GM23248 (cell line): ENCODE data around the gene DCAF6. TPM values are rescaled to one million over a fixed set of nuclear protein-coding genes. Genes with fewer than 3 reads are reported as not detected.

Source experiments
- DNase-seq: peaks from one replicate; pipeline ENCODE4 v3.0.0-alpha.2; 2015
- H2AFZ ChIP-seq: fragments of 200-600 bp; sonication (generic); 2 replicates; pipeline ENCODE4 v1.6.1; 2016; ENCODE audit warnings: antibody characterized with exemption
- H3F3A ChIP-seq: fragments of 200-600 bp; sonication (generic); 2 replicates; pipeline ENCODE4 v1.6.1; 2016; ENCODE audit warnings: mild to moderate bottlenecking, antibody characterized with exemption, mixed run types; ENCODE audit not compliant: insufficient read depth
- H3K27ac ChIP-seq: fragments of 200-600 bp; sonication (generic); 2 replicates; pipeline ENCODE4 v1.5.1; 2016; ENCODE audit warnings: mild to moderate bottlenecking
- H3K27me3 ChIP-seq: fragments of 200-600 bp; sonication (generic); replicated peaks from 2 replicates; pipeline ENCODE4 v1.6.1; 2016; ENCODE audit warnings: mild to moderate bottlenecking; ENCODE audit not compliant: insufficient read depth
- H3K36me3 ChIP-seq: fragments of 200-600 bp; sonication (generic); 2 replicates; pipeline ENCODE4 v1.6.1; 2016; ENCODE audit warnings: low read depth, mild to moderate bottlenecking
- H3K4me1 ChIP-seq: fragments of 200-600 bp; sonication (generic); 2 replicates; pipeline ENCODE4 v1.6.1; 2016; ENCODE audit warnings: mild to moderate bottlenecking; ENCODE audit not compliant: insufficient read depth
- H3K4me2 ChIP-seq: fragments of 200-600 bp; sonication (generic); one replicate; pipeline ENCODE4 v1.6.1; 2016; ENCODE audit warnings: mild to moderate bottlenecking; ENCODE audit not compliant: unreplicated experiment
- H3K4me3 ChIP-seq: fragments of 200-600 bp; sonication (generic); 2 replicates; pipeline ENCODE4 v1.5.1; 2016; ENCODE audit warnings: mild to moderate bottlenecking
- H3K79me2 ChIP-seq: fragments of 200-600 bp; sonication (generic); 2 replicates; pipeline ENCODE4 v1.6.1; 2016; ENCODE audit warnings: mild to moderate bottlenecking; ENCODE audit not compliant: insufficient read depth
- H3K9ac ChIP-seq: fragments of 200-600 bp; sonication (generic); 2 replicates; pipeline ENCODE4 v1.6.1; 2016; ENCODE audit warnings: mild to moderate bottlenecking
- H3K9me2 ChIP-seq: fragments of 200-600 bp; sonication (generic); 2 replicates; pipeline ENCODE4 v1.6.1; 2016; ENCODE audit warnings: mixed run types, mild to moderate bottlenecking, moderate library complexity; ENCODE audit not compliant: insufficient read depth
- H3K9me3 ChIP-seq: fragments of 200-600 bp; sonication (generic); one replicate; pipeline ENCODE4 v1.6.1; 2017; ENCODE audit warnings: low read depth
- H4K20me1 ChIP-seq: fragments of 200-600 bp; sonication (generic); 2 replicates; pipeline ENCODE4 v1.6.0; 2016; ENCODE audit not compliant: insufficient read depth
- EZH2 ChIP-seq: fragments of 200-600 bp; sonication (generic); IDR thresholded peaks from 2 replicates; pipeline ENCODE4 v1.6.1; 2018; ENCODE audit warnings: antibody characterized with exemption, mild to moderate bottlenecking; ENCODE audit not compliant: insufficient read depth, poor library complexity, severe bottlenecking
- EZH2phosphoT487 ChIP-seq: fragments of 200-600 bp; sonication (generic); IDR thresholded peaks from 2 replicates; pipeline ENCODE4 v1.6.1; 2018; ENCODE audit warnings: antibody characterized with exemption, moderate library complexity, mild to moderate bottlenecking, low read depth; ENCODE audit not compliant: insufficient read depth
- WGBS, 2 experiments: methylation state at CpG; one replicate each; pipeline ENCODE4 v1.1.6; 2015 to 2017; ENCODE audit warnings: low lambda C conversion rate in 2 of 2, low coverage in 1 of 2; ENCODE audit errors: missing lambda C conversion rate in 2 of 2; 5-methylcytosine and 5-hydroxymethylcytosine counted together
- in situ Hi-C: fragments of 300-500 bp; cut with MboI; formaldehyde crosslinking; loops from 2 replicates; pipeline ENCODE4 v1.15.0; 2020
- polyA plus RNA-seq: library from polyadenylated mRNA; unstranded; fragments of >200 nt; fragmentation: Nextera tagmentation; extraction: Ambion mirVana; gene quantifications from 2 replicates; pipeline ENCODE4 v1.2.1, GENCODE V29; 2016
- total RNA-seq: library from RNA; depleted of rRNA; stranded (reverse); fragments of >200 nt; shearing (Covaris generic); gene quantifications from 2 replicates; pipeline ENCODE4 v1.2.3, GENCODE V29; 2014

DCAF6 gene
- total and polyA plus RNA-seq, 2 experiments from 2014 or later = 63.4 to 99.6 TPM

- H3K9ac ChIP-seq = no peak overlapping the region
- no peak overlapping the region for H3K4me2 ChIP-seq
- no peaks in the 10 kb centered on the region for H3K9me3 ChIP-seq
- H3K9me2 ChIP-seq = no peaks in the 10 kb centered on the region
- peaks cover 7% of the 10 kb centered on the region; the same call in 1 of the 2 replicates for H3F3A ChIP-seq
- H3K79me2 ChIP-seq = no peaks in the 10 kb centered on the region
- WGBS, 2 experiments = 71 to 85% methylated on average over 3 of the region's 3 CpGs
- H2AFZ ChIP-seq = no peak overlapping the region
- TF ChIP-seq EZH2phosphoT487 (no peak), EZH2 (no peak)
- in situ Hi-C loops = no loop called here
- peak overlapping the region; percentile 36; the same call in 1 of the 2 replicates for H3K27ac ChIP-seq
- peaks cover 14% of the 10 kb centered on the region for H3K4me1 ChIP-seq
- no peaks in the 10 kb centered on the region for H4K20me1 ChIP-seq
- no peaks in the 10 kb centered on the region for H3K36me3 ChIP-seq
- no peaks in the 10 kb centered on the region for H3K27me3 ChIP-seq
- no peak overlapping the region for H3K4me3 ChIP-seq
- no peak for DNase-seq
Observed at GRCh38 chr1:167905182-167905581, 31.3 kb upstream of the DCAF6 start.

GRCh38 chr1:167905671-167906070 lies 30.8 kb upstream of the DCAF6 start:
- in situ Hi-C loops = no loop called here
- Histone ChIP-seq H3K9me2 (no peaks in the 10 kb centered on the region), H3K4me2 (no peak overlapping the region), H3K79me2 (no peaks in the 10 kb centered on the region), H3K27ac (no peak overlapping the region), H3K4me1 (peaks cover 16% of the 10 kb centered on the region), H3F3A (peaks cover 7% of the 10 kb centered on the region; the same call in 1 of the 2 replicates), H3K4me3 (no peak overlapping the region), H3K36me3 (no peaks in the 10 kb centered on the region), H3K27me3 (no peaks in the 10 kb centered on the region), H3K9me3 (no peaks in the 10 kb centered on the region), H3K9ac (no peak overlapping the region), H4K20me1 (no peaks in the 10 kb centered on the region), H2AFZ (no peak overlapping the region)
- DNase-seq = no peak
- TF ChIP-seq EZH2phosphoT487 (no peak), EZH2 (no peak)

GRCh38 chr1:167909691-167910180 lies 26.7 kb upstream of the DCAF6 start:
- Histone ChIP-seq H4K20me1 (no peaks in the 10 kb centered on the region), H3K9me3 (no peaks in the 10 kb centered on the region), H3K9me2 (no peaks in the 10 kb centered on the region), H2AFZ (no peak overlapping the region), H3K4me3 (no peak overlapping the region), H3K36me3 (0 out of 2 replicates have a peak, but pooled peaks cover 3% of the 10 kb centered on the region), H3K4me1 (peaks cover 9% of the 10 kb centered on the region), H3K9ac (no peak overlapping the region), H3F3A (peaks cover 11% of the 10 kb centered on the region; the same call in 1 of the 2 replicates), H3K79me2 (no peaks in the 10 kb centered on the region), H3K27me3 (no peaks in the 10 kb centered on the region), H3K27ac (no peak overlapping the region), H3K4me2 (no peak overlapping the region)
- in situ Hi-C loops = no loop called here
- DNase-seq = no peak
- 93 to 97% methylated on average over 6 of the region's 6 CpGs for WGBS, 2 experiments
- TF ChIP-seq EZH2phosphoT487 (no peak), EZH2 (no peak)

- Histone ChIP-seq H3K9me3 (no peaks in the 10 kb centered on the region), H3K27ac (no peak overlapping the region), H3K4me1 (peaks cover 2% of the 10 kb centered on the region; the same call in 1 of the 2 replicates), H3K4me2 (no peak overlapping the region), H3K27me3 (no peaks in the 10 kb centered on the region), H3K36me3 (peaks cover 11% of the 10 kb centered on the region), H2AFZ (no peak overlapping the region), H3F3A (0 out of 2 replicates have a peak, but pooled peaks cover 3% of the 10 kb centered on the region), H3K79me2 (no peaks in the 10 kb centered on the region), H4K20me1 (no peaks in the 10 kb centered on the region), H3K4me3 (no peak overlapping the region), H3K9me2 (no peaks in the 10 kb centered on the region), H3K9ac (no peak overlapping the region)
- no peak for TF ChIP-seq EZH2
- no peak for TF ChIP-seq EZH2phosphoT487
- WGBS, 2 experiments = 91 to 95% methylated on average over 2 of the region's 2 CpGs
- in situ Hi-C loops = no loop called here
- DNase-seq = no peak
Observed at GRCh38 chr1:167910530-167910929, 26.0 kb upstream of the DCAF6 start.
